ENCODE results near the gene CCDC15. TPM values are rescaled to one million over a fixed set of nuclear protein-coding genes. Genes with fewer than 3 reads are reported as not detected.
"Not testable (repeated sequence)": the region's sequence is repeated elsewhere in the genome, so short reads cannot be mapped to it uniquely, and the experiment has no call there.

The CCDC15 gene
- polyA plus RNA-seq, 2 of the 4 experiments (the other 2 are of a cell fraction), result 0.58 to 1.3 TPM

DNA sequence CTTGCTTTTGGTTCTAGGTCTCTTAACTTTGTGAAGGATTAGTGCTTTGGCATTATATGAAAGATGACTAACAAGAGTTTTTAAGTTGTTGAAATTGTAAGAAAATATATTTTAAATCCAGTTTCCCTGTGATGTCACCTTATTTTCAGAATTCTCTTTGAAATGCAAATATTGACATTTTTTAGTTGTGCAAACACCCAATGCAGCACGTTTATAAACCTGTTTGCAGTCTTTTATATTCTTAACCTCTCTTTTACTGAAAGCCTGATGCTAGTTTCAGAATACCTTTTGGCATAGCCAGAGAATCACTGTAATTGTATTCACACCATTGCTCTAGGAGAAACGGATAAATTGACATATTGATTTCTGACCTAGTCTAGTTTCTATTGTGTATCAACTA is 66.3 kb downstream of the CCDC15 start:
- ChIA-PET CTCF (no interaction called here), POLR2A (no interaction called here)
- no peak overlapping the region for H3K4me3 ChIP-seq
- H3K4me2 ChIP-seq, result no peak overlapping the region
- DNase-seq (ENCODE audit: low read depth in 1 of 2, low spot score in 1 of 2) (no peak), FAIRE-seq (no peak), ATAC-seq (no peak)
- no peaks in the 10 kb centered on the region for H3K9me3 ChIP-seq
- peaks cover 3% of the 10 kb centered on the region; the same call in 2 of the 3 replicates for H3K4me1 ChIP-seq
- WGBS (ENCODE audit: missing lambda C conversion rate), result 38% methylated on average over 2 of the region's 2 CpGs
- no peak for TF ChIP-seq KDM5A (IDR thresholded peaks at IDR 0.05)
- no peak for TF ChIP-seq NPAS2 (CRISPR knock-in tag; IDR thresholded peaks at IDR 0.05; ENCODE audit: borderline replicate concordance)
- no peak overlapping the region for H3K27ac ChIP-seq

DNA sequence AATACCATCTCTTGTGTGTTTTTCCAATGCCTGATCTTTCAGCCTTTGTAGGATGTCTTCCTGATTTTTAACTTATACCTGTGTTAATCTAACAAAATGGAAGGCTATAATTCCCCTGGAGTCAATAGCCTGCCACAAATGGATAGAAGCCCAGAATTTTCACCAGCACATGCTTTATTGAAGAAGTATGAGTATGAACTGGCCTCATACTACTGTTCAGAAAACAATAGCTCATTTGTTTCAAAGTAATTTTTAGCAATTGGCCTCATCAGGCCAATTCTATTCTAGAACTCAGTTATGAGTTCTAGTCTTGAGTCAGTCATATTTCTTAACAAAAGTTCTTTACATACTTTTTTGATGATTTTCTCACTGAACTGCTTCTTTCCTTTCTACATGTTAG is 68.5 kb downstream of the CCDC15 start:
- ChIA-PET POLR2A (no interaction called here), CTCF (interaction anchor here (1.2 kb wide), 1 partner anchor 122 kb away, joined by 3 read pairs; no protein-coding TSS in a partner anchor)
- Histone ChIP-seq H3K27ac (no peak overlapping the region), H3K9me3 (no peaks in the 10 kb centered on the region), H3K4me1 (peaks cover 3% of the 10 kb centered on the region; the same call in 2 of the 3 replicates), H3K4me2 (no peak overlapping the region), H3K4me3 (no peak overlapping the region)
- TF ChIP-seq NR3C1 (IDR thresholded peaks at IDR 0.05), result no peak
- TF ChIP-seq FOSB (CRISPR knock-in tag; IDR thresholded peaks at IDR 0.05), result no peak
- no peak for TF ChIP-seq KDM1A (IDR thresholded peaks at IDR 0.05; ENCODE audit: low read depth)
- no peak for TF ChIP-seq GATA3 (IDR thresholded peaks at IDR 0.05; ENCODE audit: borderline replicate concordance)
- no peak for TF ChIP-seq SMC3 (IDR thresholded peaks at IDR 0.05)
- TF ChIP-seq JUNB (IDR thresholded peaks at IDR 0.05), result no peak
- no peak for TF ChIP-seq TFCP2L1 (CRISPR knock-in tag; IDR thresholded peaks at IDR 0.05)
- TF ChIP-seq, protein P1, sequence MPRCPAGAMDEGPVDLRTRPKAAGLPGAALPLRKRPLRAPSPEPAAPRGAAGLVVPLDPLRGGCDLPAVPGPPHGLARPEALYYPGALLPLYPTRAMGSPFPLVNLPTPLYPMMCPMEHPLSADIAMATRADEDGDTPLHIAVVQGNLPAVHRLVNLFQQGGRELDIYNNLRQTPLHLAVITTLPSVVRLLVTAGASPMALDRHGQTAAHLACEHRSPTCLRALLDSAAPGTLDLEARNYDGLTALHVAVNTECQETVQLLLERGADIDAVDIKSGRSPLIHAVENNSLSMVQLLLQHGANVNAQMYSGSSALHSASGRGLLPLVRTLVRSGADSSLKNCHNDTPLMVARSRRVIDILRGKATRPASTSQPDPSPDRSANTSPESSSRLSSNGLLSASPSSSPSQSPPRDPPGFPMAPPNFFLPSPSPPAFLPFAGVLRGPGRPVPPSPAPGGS (IDR thresholded peaks at IDR 0.05), result no peak
- TF ChIP-seq MYC (IDR thresholded peaks at IDR 0.05; ENCODE audit: borderline replicate concordance, low read length), result no peak
- no peak for TF ChIP-seq RFX5 (IDR thresholded peaks at IDR 0.05)
- TF ChIP-seq, protein P2, sequence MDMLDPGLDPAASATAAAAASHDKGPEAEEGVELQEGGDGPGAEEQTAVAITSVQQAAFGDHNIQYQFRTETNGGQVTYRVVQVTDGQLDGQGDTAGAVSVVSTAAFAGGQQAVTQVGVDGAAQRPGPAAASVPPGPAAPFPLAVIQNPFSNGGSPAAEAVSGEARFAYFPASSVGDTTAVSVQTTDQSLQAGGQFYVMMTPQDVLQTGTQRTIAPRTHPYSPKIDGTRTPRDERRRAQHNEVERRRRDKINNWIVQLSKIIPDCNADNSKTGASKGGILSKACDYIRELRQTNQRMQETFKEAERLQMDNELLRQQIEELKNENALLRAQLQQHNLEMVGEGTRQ (IDR thresholded peaks at IDR 0.05), result no peak
- no peak for TF ChIP-seq HOXB13 (CRISPR knock-in tag; IDR thresholded peaks at IDR 0.05; ENCODE audit: low read depth)
- no peak for TF ChIP-seq JUN (IDR thresholded peaks at IDR 0.05)
- no peak for TF ChIP-seq ESRRA (IDR thresholded peaks at IDR 0.05; ENCODE audit: borderline replicate concordance, low read length)
- TF ChIP-seq KDM5A (IDR thresholded peaks at IDR 0.05), result no peak
- DNase-seq (ENCODE audit: low read depth in 1 of 2, low spot score in 1 of 2) (no peak), FAIRE-seq (no peak), ATAC-seq (no peak)

DNA sequence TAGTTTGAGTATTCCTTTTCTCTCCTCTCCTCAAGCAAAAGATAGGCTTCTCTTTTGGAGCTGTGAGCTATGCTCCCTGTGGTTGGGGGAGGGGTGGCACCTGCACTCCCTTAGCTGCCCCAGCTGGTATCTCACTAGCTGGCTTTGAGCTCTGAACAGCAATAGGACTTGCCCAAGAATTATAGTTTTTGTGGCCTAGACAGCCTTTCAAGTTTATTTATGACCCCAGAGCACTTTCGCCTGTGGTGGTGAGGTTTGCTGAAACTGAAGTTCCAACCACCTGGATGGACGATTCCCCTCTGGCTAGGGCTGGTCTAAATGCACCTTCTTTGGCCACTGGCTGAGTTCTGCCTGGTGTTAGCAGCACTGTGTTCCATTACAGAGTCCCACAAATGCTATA is 72.0 kb downstream of the CCDC15 start:
- H3K4me3 ChIP-seq, result no peak overlapping the region
- WGBS (ENCODE audit: missing lambda C conversion rate), result 33% methylated on average over 2 of the region's 2 CpGs
- FAIRE-seq, result no peak
- DNase-seq (ENCODE audit: low read depth in 1 of 2, low spot score in 1 of 2), result no peak
- no peak overlapping the region for H3K27ac ChIP-seq
- ChIA-PET CTCF (no interaction called here), POLR2A (no interaction called here)
- H3K4me1 ChIP-seq, result no peaks in the 10 kb centered on the region
- no peak for TF ChIP-seq FOXS1 (CRISPR knock-in tag; IDR thresholded peaks at IDR 0.05)
- no peak for TF ChIP-seq POLR2AphosphoS2 (conservative IDR thresholded peaks at IDR 0.05; ENCODE audit: low read length)
- no peak for TF ChIP-seq KDM5A (IDR thresholded peaks at IDR 0.05)
- TF ChIP-seq HEYL (CRISPR knock-in tag; IDR thresholded peaks at IDR 0.05), result no peak
- TF ChIP-seq, protein P3, sequence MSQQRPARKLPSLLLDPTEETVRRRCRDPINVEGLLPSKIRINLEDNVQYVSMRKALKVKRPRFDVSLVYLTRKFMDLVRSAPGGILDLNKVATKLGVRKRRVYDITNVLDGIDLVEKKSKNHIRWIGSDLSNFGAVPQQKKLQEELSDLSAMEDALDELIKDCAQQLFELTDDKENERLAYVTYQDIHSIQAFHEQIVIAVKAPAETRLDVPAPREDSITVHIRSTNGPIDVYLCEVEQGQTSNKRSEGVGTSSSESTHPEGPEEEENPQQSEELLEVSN (IDR thresholded peaks at IDR 0.05; ENCODE audit: borderline replicate concordance, low read depth), result no peak
- H3K9me3 ChIP-seq, result no peaks in the 10 kb centered on the region
- H3K4me2 ChIP-seq, result no peak overlapping the region
- no peak for ATAC-seq

DNA sequence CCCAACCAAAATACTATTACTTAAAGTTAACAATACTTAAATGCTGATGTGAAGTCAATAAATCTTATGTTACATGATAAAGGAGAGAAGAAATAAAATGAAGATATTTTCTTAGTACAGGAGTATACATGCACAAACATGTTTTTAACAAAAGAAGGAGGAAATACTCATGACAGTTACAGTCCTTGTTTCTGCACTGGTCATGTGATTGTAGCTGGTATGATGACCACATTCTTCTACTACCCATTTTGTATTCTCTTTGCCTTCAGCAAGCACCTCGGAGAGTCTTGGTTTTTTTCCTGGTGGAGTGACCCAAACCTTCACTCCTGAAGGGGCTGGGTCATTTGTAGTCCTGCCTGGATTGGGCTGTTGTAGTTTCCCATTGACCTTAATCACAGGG is 75.4 kb downstream of the CCDC15 start:
- CTCF ChIA-PET; DNase-seq (ENCODE audit: low read depth in 1 of 2, low spot score in 1 of 2); H3K27ac ChIP-seq; H3K4me3 ChIP-seq; H3K4me1 ChIP-seq; FAIRE-seq; H3K9me3 ChIP-seq; POLR2A ChIA-PET; ATAC-seq; H3K4me2 ChIP-seq: not testable (repeated sequence)
- 18% methylated on average over 1 of the region's 1 CpG for WGBS (ENCODE audit: missing lambda C conversion rate)
